Astrocyte of the hippocampus (primary cell): Measurements from ENCODE around the gene MGA.

Experiments used
- DNase-seq: peaks from one replicate; pipeline ENCODE4 v3.0.0; 2011; ENCODE audit warnings: low read depth, low spot score

MGA gene

DNA sequence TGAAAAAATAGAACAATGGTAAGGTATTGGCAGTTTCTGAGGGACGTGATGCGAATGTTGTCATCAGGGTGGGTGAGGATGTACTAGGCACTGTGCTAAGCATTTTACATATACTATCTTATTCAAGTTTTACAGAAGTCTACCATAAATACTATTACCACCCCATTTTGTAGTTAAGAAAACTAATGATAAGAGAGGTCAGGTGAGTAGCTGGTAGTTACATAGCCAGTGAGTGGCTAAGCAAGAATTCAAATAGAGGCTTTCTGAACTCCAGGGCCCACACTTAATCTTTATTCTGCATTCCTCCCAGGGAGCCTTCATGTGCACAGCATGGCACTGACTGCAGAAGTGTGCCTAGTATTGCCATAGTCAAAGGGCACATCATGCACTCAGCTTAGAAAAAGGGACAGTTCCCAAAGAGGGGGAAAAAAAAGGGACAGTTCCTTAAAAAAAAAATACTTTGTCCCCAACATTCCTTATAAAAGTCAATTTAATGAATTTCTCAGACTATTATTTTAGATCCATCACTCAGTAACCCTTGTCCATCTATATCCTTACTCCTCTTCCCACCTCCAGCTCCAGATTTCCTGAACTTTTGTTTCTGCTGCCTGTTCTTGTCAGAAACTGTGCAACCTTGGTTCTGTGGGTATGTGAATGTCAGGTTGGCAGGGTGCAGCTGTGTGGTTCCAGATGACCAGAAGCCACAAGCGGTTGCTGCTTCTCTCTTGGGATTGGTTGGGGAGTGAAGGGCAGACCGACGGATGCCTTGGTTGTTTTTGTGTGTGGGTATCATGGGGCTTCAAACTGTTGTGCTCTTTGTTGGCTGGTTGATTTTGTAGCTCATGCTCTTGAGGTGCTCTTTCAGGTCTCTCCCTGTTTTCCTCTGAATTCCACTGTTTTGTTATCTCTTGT lies 122.4 kb downstream of the MGA start:
- no peak for DNase-seq

DNA sequence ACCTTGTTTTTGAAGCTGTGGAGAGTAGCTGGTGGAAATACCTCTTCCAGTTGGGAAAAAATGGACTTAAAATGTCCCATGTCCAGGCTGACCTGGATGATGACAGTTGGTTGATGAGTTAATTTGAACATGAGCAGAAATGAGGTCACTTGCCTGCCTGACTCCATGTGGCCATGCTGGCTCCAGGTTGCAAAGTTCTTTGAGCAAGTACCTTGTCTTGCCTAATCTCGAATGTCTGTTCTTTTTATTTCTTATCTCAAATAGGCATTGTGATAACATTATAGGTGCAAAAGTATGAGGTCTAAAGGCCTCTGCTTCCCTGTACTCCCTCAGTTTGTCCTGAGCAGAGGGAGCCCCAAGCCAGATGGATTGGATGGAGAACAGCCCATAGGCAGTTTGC lies 123.1 kb downstream of the MGA start:
- DNase-seq = no peak

DNA sequence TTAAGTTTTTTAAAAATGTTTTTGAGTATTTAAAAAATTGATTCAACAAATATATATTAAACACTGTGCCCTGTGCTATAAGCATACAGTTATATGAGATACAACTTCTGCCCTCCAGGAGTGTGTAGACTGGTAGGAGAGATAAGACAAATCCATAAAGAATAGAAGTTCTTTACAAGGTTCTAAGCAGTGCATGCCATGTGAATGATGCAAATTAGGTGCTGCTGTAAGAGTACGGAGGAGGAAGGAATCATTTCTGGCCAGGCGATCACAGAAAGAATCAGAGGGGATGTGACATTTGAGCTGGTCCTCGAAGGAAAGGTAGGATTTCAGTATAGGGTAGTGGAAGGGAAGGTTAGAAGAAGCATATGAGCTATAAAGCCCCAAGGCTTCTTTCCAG lies 128.1 kb downstream of the MGA start:
- DNase-seq = no peak

DNA sequence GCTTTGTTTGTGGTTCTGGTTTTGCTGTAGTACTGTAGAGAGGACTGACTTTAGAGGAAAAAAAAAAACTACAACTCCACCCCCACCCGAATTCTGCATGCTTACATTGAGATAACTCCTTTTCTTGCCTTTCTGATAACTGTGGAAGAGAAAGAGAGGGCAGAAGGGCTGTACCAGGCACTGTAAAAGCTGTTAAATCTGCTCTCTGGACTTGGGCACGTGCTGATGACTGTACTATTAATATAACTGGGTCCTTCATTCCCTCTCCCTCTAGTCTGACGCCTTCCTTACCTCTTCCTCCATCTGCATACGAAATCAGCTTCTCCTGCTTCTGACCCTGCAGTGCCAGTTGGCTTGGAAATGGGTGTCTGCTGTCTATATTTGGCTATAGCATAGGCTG lies 129.0 kb downstream of the MGA start:
- DNase-seq = no peak

DNA sequence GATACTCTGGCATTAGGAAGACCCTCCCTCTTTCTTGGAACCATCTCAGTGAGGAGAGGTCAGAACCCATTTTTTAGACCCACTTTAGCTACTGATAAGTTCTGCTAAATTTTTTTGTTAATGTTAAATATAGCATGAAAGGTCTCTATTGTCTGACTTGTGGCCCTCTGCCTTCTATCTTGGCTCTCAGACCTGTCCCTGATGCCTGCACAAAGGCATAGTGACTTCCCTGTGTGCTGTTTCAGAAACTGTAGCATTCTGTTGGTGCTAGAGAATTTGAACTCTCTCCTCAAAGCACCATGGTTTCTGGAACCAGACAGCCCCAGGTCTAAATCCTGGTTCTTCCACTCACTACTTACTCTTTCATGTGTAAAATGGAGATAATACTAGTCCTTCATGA lies 129.5 kb downstream of the MGA start:
- no peak for DNase-seq

DNA sequence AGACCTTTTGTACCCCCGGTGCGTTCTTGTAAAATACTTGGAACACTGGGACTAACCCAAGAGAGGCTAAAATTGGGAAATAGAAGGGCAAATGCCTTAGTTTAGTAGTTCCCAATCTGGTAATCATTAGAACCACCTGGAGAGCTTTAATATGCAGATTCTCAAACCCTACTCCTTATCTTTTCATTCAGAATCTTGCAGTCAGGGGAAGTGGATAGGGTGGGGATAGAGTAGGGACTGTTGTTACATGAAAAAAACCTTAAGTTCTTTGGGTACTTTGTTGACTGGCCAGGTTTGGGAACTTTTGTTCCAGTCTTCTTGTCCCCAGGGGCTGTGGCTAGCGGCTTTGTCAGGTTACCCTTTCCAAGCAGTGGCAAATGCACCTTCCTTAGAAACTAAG lies 130.0 kb downstream of the MGA start:
- DNase-seq = no peak

DNA sequence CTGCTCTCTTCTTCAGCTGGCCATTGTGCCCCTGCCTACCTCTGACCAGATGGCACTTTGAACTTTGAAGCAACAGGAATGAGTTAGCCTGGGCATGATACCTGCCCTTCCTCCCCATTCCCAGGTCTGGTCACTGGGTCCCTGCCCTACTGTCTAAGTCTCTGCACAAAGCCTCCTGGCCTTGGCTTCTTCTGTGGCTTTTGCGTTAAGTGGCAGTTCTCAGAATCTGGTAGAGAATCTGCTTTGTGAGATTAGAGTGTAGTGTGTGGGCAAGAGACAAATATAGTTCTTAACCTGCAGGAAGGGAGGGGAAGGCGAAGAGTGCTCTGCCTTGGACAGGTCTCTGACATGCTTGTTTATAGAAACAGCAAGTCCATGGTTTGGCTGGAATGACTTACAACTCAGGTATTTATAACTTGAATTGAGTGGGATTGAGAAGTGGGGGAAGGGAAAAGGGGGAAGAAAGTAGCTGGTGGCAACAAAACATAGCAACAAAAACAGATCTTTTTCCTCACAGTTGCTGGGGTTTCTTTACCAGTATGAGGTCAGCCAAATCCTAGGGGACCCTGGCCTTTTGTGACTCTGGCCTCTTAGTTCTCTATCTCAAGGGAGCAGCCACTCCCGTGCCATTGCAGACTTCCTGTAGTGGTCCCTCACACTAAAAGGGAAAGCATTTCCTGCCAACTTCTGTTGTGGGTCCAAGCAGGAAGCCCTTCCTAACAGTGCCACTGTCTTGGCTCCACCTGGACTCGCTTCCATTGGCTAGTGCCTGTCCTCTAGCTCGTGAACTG lies 130.7 kb downstream of the MGA start:
- peak; percentile 88 for DNase-seq

DNA sequence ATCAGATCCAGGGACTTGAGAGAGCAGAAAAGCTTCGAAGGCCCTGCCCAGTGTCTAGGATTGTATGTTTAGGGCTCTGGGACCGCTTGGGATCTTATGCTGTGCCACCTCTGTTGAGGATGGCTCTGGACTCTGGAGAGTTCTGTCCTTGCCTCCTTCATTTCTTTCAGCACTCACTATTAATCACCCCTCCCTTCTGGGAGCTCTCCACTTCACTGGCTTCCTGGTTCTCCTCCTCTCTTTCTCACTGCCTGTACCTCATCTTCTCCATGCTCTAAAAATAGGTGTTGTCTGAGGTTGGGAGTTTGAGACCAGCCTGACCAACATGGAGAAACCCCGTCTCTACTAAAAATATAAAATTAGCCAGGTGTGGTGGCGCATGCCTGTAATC lies 131.3 kb downstream of the MGA start:
- no peak for DNase-seq

DNA sequence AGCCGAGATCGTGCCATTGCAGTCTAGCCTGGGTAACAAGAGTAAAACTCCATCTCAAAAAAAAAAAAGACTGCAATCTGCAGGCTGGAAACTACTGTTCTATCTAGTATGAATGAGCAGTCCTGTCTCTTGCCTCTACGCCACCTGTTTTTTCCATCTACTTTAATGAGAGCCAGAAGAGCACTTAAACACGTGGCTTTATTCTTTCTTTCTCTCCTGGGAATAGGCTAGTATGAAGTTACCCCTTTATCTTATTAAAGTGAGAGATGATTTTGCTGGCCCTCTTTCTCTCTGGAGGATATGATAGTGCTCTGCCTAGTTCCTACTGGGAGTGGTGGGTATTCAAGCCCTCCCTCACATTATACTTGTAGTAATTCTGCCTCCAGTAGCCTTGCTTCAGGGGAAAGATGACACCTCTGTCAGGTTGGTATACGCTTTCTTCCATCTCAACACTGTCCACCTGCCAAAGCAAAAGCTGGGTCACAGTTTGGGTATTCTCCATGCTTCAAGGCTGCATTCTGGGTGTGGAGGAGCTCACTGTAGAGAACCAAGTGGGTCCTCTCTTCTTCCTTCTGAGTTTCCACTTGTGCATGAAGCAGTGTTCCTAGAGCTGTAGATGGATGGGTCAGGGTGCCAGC lies 131.9 kb downstream of the MGA start:
- no peak for DNase-seq

DNA sequence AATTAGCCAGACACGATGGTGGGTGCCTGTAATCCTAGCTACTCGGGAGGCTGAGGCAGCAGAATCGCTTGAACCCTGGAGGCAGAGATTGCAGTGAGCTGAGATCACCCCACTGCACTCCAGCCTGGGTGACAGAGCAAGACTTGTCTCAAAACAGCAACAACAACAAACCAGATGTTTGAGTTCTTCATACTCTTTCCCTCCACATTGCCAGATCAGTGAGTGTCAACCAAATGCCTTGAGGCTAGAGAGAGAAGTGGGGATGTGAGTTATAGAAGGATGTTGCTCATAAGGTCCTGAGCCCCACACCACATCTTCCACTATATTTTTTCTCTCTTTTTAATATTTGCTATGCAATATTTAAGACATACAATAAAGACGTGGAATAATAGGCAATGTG lies 133.9 kb downstream of the MGA start:
- DNase-seq = no peak

DNA sequence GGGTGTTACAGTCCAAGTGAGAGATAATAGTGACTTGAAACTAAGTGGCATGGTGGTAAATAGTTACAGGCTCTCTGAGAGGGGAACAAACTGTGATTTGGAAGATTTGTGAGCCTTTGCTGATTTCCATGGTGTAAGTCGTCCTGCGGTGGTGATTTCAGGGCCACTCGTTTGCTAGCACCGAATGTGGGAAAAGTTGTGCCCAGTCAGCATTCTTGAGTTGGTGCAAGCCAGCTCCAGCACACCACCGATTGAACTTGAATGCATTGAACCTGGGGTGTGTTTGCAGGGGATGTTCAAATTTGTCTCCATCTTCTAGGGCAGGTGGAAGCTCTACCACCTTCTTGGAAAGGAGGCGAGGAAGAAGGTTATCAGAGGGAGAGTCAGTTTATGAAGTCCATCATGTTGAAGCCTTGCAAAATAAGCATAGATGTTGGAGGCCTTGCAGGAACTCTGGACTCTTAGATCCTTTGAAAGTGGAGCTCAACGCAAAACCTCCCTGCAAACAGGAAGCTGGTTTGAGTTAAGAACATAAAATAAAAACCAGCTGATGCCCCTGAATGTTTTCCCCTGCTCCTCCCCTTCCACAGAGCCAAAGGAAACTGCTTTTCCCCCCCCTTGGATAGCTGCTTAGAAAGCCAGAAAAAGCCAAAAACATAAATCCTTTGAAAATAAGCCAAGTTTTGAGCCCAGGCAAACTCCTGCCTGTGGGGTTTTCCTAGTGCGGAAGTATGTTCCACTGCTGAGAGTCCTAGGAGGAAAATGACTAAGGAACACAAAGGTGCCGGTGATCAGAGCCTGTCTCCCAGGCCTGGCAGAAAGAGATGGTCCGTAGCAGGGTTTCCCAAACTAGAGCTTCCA lies 136.0 kb downstream of the MGA start:
- no peak for DNase-seq

DNA sequence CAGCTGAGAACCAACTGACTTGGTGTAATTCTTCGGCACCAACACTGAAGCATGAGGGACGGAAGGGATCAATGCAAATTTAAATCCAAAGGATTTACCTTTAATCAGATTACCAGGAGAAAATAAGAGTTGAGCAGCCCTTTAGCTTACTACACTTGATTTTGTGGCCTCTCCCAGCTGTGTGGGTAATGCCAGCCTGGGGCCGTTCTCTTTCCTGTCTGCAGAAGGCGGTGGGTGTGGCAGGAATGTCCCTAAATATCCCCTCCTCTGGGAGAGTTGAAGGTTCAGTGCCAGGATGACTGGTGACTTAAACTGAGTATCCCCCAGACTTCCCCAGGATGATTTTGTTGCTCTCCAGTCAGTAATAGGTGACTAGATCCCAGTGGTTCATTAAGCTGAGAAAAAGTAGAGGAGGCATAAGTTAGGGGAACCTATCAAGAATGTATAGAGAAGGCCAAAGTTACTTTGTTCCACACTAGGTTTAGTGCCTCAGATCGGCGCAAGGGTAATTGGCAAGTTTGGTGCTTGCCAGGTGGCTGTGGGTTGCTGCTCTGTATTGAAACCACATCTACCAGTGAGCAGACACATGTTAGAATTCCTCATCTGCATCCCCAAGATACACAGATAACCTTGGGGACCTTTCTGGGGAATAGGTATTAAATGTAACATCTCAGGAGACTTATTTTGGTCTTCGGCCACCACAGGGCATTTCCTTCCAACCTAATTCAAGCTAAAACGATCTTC lies 137.2 kb downstream of the MGA start:
- DNase-seq = no peak

DNA sequence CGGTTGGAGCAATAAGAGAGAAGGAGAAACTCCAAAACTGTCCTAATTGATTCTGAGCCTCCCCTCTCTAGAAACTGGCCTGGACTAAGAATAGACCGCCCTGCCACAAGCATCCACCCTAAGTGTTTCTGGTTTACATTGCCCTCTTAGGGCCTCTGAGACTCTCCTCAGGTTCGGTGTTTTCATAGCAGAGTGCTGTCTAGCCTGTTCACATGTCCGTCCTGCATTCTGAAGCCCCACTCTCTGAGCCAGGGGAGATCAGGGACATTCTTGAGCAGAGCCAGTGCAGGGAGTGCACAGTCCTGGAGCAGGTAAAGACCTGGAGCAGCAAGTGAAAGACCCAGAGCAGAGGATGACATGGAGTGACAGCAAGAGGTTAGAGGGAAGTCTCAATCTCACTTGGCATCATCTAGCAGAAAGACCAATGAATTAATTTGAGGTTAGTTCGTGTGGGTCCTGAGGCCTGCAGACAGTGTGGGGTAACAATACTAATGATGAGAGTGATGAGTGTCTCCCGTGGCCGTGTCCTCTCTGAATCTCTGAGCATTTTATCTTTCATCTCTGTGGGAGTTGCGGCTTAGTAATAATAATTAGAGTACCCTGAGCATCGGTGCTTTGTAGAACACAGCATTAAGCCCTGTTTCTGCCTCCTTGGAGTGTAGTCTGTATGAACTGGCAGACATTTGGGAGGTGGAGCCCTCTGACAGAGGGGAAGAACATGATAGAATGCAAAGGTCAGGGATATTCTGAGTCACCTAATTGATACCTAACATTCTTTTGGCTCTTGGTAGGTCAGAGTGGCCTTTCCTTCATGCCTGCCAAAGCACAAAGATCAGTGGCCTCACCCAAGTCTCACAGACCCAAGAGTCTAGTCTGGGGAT lies 138.6 kb downstream of the MGA start:
- no peak for DNase-seq

DNA sequence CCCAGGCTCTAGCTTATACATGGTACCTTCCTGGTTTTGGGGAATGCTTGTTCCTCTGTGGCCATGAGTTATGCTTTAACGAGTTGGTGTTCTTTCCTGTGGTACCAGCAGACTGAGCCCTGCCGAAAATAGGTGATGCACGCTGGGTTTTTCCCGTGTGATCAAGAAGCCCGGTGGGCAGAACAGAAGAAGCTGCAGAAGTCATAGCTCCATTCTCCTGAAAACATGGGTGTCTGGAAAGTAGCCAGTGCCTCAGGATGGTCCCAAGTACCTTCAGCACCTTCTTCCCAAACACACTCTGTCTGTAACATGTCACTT lies 139.2 kb downstream of the MGA start:
- DNase-seq = no peak

DNA sequence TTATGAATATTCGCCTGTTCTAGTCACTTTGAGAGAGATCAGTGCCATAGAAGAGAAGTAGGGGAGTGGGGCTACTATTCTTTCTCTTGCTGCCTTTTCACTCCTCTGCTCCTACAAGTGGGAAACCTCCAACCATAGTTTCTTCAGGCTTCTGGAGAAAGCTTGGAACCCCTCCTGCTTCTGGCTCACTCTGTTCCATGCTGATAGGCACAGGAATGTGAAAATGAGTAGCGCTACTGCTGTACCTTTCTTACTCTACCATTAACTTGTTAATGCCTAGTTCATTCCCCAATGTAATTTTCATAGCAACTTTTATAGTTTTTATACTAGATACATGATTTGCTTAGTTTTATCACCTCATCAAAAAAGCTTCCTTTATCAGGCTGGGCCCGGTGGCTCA lies 141.0 kb downstream of the MGA start:
- no peak for DNase-seq

DNA sequence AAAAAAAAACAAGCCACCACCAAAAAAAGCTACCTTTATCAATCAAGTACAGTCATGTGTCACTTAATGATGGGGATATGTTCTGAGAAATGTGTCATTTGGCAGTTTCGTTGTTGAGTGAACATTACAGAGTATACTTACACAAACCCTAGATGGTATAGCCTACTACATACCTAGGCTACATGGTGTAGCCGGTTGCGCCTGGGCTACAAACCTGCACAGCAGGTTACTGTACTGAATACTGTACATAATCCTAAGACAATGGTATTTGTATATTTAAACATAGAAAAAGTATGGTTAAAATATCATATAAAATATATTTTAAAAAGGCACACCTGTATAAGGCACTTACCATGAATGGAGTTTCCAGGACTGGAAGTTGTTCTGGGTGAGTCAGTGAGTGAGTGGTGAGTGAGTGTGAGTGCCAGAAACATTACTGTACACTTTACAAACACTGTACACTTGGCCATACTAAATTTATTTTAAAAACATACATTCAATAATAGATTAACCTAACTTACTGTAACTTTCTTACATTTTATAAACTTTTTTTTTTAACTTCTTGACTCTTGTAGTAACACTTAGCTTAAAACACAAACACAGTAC lies 141.7 kb downstream of the MGA start:
- DNase-seq = no peak

DNA sequence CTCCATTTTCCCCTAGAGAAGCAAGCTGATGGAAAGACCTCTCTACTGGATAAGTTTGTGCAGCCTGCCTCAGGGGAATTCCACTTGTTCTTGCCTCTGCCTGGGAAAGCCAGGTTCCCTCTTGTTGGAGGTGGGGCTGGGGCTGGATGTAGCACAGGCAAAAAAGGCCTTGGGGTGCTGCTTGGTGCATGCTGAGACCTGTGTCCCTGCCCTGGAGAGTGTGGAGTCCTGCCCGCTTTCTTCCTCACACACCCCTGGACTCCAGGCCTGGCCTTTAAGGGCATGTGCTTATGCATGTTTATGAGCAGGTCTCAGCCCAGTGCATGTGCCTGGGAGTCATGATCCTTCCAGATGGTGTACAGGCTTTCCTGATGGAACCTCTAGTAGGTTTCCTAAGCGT lies 144.2 kb downstream of the MGA start:
- DNase-seq = no peak

DNA sequence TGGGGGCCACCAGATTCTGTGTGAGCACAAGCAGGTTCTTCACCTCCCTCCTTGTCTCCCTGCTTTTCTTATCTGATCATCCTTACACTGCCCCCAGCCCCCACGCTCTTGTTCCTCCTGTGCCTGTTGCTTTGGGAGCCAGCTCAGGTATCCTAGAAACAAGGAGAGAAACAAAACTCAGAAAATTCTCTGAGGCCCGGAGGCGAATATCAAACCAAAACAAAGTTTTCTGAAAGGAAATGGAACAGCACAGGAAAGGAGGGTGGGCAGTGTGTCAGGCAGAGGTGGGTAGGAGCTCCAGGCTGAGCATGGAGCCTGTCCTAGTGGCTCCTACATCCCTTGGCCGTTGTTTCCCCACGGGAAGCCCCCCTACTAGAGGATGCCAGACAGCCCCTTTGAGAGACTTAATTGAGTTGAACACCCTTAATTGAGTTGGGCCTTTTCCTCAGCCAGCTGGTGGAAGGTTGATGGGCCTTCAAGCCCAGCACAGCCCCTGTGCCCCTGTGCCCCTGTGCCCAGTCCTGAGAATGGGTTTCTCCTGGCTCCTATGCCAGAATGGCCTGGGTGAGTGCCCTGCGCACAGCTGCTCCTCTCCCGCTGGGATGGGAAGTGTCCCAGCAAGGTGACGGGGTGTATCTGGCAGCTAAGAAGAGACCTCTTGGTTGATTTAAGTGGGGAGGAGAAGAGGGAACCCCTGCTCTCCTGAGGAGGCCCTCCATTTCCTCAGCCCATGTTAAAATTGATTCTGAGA lies 144.9 kb downstream of the MGA start:
- DNase-seq = no peak

DNA sequence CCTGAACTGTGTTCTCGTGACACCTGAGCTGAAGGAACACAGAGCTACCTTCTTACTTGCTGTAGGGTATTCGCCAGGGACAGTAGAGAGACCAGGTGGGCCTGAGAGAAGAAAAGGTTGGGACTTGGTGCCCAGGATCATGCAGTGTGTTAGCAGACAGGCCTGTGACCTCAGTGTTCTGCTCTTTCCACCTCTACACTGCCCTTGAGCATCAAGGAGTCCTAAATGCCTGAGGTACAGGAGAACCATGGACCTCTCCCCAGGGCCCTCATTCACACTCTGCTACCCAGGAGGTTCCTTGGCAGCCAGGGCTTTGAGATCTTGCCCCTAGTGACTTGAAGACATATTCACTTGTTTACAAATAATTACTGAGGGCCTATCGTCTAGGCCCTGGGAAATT lies 145.5 kb downstream of the MGA start:
- no peak for DNase-seq
